ENCODE data around the gene ZNF277.

ZNF277 gene

DNA sequence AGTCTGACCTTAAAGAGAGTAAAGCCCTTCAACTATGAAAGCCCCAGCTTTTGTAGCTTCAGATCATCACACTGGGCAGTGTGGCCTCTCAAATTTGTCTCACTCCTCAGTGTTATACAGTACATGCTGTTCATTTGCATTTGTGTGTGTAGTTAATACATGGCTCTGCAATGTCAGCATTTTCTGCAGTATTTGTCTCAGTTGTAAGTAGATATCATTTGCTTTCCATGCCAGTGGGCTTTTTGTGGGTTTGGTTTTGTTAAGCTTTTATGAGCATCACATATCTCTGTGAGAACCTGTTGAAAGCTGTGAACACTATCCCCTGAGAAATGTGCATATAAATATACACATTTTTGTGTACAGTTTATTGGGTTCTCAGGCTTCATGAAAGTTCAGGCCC is 57.0 kb downstream of the ZNF277 start:
- no peak overlapping the region for H3K4me3 ChIP-seq (ENCODE audit: low read depth, low read length)
- DNase-seq (ENCODE audit: low read depth) = no peak
- in situ Hi-C loops (cut with HindIII; ENCODE audit: low sequenced_read_pairs) = loop anchor here (5.0 kb wide), 1 partner anchor 99 kb away; no protein-coding TSS in a partner anchor
- TF ChIP-seq, protein P1, sequence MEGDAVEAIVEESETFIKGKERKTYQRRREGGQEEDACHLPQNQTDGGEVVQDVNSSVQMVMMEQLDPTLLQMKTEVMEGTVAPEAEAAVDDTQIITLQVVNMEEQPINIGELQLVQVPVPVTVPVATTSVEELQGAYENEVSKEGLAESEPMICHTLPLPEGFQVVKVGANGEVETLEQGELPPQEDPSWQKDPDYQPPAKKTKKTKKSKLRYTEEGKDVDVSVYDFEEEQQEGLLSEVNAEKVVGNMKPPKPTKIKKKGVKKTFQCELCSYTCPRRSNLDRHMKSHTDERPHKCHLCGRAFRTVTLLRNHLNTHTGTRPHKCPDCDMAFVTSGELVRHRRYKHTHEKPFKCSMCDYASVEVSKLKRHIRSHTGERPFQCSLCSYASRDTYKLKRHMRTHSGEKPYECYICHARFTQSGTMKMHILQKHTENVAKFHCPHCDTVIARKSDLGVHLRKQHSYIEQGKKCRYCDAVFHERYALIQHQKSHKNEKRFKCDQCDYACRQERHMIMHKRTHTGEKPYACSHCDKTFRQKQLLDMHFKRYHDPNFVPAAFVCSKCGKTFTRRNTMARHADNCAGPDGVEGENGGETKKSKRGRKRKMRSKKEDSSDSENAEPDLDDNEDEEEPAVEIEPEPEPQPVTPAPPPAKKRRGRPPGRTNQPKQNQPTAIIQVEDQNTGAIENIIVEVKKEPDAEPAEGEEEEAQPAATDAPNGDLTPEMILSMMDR (IDR thresholded peaks at IDR 0.05; ENCODE audit: low read depth, low read length, missing control alignments) = no peak

DNA sequence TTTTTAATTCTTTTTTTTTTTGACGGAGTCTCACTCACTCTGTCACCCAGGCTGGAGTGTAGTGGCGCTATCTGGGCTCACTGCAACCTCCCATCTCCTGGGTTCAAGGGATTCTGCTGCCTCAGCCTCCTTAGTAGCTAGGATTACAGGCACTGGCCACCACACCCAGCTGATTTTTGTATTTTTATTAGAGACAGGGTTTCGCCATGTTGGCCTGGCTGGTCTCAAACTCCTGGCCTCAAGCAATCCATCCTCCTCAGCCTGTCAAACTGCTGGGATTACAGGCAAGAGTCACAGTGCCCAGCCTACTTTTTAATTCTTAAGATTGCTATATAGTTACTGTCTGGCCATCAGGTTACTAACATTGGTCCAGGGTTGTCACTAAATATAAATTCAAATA is 59.6 kb downstream of the ZNF277 start:
- no peak overlapping the region for H3K4me3 ChIP-seq (ENCODE audit: low read depth, low read length)
- in situ Hi-C loops (cut with HindIII; ENCODE audit: low sequenced_read_pairs) = no loop called here
- TF ChIP-seq, protein P1 (IDR thresholded peaks at IDR 0.05; ENCODE audit: low read depth, low read length, missing control alignments) = no peak
- no peak for DNase-seq (ENCODE audit: low read depth)

DNA sequence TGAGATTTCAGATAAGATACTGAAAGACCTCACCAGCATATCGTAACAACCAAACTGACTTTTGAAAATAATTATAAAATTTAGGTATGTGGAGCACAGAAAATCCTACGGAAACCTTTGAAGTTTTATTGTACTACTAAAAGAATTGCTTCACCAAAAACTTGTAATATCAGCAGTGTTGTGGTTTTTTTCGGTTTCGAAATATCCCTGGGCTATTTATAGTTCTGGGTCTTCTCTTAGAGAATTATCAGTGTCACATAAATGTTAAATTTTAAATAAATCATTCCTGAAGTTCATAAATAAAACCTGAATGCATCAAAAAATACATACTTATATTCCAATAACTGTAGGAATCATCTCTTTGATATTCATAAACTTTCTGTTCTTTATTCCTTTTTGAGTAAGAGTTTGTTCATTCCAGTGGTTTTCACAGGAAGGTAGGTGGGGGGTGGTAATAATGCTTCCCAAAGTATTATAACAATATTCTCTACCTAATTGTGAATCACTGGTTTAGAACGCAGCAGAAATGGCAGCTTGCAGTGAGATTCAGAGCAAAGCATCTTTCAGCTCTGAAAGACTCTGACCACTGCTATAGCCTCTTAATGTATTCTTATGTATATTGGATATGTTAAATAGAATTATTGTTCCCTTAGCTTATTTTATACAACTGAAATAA is 60.2 kb downstream of the ZNF277 start:
- TF ChIP-seq, protein P1 (IDR thresholded peaks at IDR 0.05; ENCODE audit: low read depth, low read length, missing control alignments) = no peak
- no peak for DNase-seq (ENCODE audit: low read depth)
- H3K4me3 ChIP-seq (ENCODE audit: low read depth, low read length) = no peak overlapping the region
- in situ Hi-C loops (cut with HindIII; ENCODE audit: low sequenced_read_pairs) = no loop called here

DNA sequence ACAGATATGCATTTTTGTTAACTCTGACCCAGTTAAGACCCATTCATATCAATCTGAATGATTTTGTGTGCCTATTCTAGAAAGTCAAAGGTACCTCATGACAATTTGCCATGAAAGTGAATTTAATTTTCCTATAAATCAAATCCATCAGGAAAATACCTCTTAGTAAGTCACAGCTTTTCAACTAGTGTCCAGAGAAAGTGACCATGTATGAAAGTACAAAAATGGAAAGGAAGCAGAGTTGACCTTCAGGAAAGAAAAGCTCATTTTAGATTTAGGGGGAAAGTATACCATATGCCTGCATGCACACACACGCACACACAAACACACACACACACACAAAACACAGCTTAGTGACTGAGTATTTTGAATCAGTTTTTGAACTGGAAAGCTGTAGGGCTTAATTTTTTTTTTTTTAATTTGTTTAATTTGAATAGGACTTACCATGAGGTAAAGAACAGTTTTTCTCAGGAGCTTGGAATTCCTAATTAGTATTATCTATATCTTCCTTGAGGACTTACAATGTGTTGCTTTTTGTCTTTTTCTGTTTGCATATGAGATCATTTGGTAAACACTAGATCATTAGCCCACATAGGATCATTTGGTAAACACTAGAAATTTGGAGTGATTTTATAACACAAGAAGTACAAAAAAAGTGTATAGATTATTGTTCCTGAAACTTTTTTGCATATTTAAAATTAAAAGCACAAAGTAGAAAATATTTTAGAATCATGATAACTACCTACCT is 61.6 kb downstream of the ZNF277 start:
- DNase-seq (ENCODE audit: low read depth) = no peak
- TF ChIP-seq, protein P1 (IDR thresholded peaks at IDR 0.05; ENCODE audit: low read depth, low read length, missing control alignments) = no peak
- H3K4me3 ChIP-seq (ENCODE audit: low read depth, low read length) = no peak overlapping the region
- in situ Hi-C loops (cut with HindIII; ENCODE audit: low sequenced_read_pairs) = no loop called here

DNA sequence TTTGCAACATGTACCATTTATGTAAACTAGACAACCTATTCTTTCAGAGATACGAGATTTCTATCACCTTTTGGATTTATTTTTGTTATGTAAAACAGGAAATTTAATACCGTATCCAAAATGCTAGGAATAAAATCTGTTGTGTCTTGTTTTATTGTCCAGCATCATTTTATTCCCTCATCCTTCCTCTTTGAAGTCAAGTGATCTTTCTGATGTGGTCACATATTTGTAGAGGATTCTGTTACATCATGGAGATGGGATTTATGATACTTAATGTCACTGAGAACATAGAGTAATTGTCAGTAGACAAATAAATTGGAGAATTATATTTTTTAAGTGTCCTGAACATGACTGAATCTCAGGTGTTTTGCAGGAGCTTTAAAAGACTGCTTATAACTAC is 64.7 kb downstream of the ZNF277 start:
- TF ChIP-seq, protein P1 (IDR thresholded peaks at IDR 0.05; ENCODE audit: low read depth, low read length, missing control alignments) = no peak
- H3K4me3 ChIP-seq (ENCODE audit: low read depth, low read length) = no peak overlapping the region
- no peak for DNase-seq (ENCODE audit: low read depth)
- in situ Hi-C loops (cut with HindIII; ENCODE audit: low sequenced_read_pairs) = no loop called here

DNA sequence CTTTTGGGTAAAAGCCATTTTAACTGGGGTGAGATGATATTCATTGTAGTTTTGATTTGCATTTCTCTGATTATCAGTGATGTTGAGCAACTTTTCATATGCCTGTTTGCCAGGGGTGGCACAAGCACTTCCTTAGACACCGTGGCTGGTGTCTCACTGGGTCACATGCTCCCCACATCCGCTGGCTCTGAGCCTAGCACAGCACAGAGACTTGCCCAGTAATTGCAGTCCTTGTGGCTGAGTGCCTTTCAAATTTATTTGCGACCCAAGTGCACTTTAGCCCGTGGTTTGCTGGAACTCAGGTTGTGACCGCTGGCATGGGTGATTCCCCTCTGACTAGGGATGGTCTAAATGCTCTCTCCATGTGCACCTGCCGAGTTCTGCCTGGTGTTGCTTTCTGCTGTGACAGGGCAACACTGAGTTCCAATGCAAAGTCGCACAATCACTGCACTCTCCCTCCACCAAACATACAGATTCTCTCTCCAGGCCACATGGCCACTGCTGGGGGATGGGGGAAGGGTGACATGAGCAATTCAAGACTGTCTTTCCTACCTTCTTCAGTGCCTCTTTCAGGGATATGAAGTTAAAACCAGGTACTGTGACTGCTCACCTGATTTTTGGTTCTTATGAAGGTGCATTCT is 66.5 kb downstream of the ZNF277 start:
- in situ Hi-C loops (cut with HindIII; ENCODE audit: low sequenced_read_pairs) = no loop called here
- DNase-seq (ENCODE audit: low read depth) = no peak
- TF ChIP-seq, protein P1 (IDR thresholded peaks at IDR 0.05; ENCODE audit: low read depth, low read length, missing control alignments) = no peak
- H3K4me3 ChIP-seq (ENCODE audit: low read depth, low read length) = no peak overlapping the region

Measured in astrocyte of the cerebellum (primary cell).